HL-60 (cell line): ENCODE measurements around the gene SLC25A18.

Source experiments
- DNase-seq, 2 experiments: peaks; one replicate each; pipeline ENCODE4 v3.0.0-alpha.2; 2010 to 2020; ENCODE audit warnings: low read depth in 1 of 2, low spot score in 1 of 2
- H3K27ac ChIP-seq: fragments of 250-450 bp; sonication (Bioruptor Pico); replicated peaks from 2 replicates; pipeline ENCODE4 v1.5.1; 2020; ENCODE audit warnings: mild to moderate bottlenecking, moderate library complexity
- H3K27me3 ChIP-seq: fragments of 250-450 bp; sonication (Bioruptor Pico); 2 replicates; pipeline ENCODE4 v1.5.1; 2021; ENCODE audit warnings: mild to moderate bottlenecking, moderate library complexity; ENCODE audit not compliant: insufficient read depth, poor library complexity, severe bottlenecking
- H3K4me3 ChIP-seq: replicated peaks from 2 replicates; pipeline ENCODE4 v1.5.1; 2011; ENCODE audit warnings: mild to moderate bottlenecking, control low read depth, low read length; ENCODE audit not compliant: insufficient read depth
- CTCF ChIP-seq: IDR thresholded peaks from one replicate; pipeline ENCODE4 v1.5.1; 2011; ENCODE audit warnings: low read length, control low read depth, inconsistent platforms; ENCODE audit not compliant: insufficient read depth
- GABPA ChIP-seq: IDR thresholded peaks from 2 replicates; pipeline ENCODE4 v1.6.1; 2012; ENCODE audit warnings: low read depth
- POLR2AphosphoS5 ChIP-seq: IDR thresholded peaks from 2 replicates; pipeline ENCODE4 v1.6.1; 2012; ENCODE audit warnings: low read depth
- REST ChIP-seq: IDR thresholded peaks from 2 replicates; pipeline ENCODE4 v1.6.1; 2012; ENCODE audit warnings: low read depth; ENCODE audit not compliant: insufficient replicate concordance
- SPI1 ChIP-seq: IDR thresholded peaks from 2 replicates; pipeline ENCODE4 v1.6.1; 2012; ENCODE audit warnings: low read depth, mild to moderate bottlenecking, borderline replicate concordance

SLC25A18 gene

GRCh38 chr22:17586831-17587440, 23.6 kb downstream of the SLC25A18 start:
- H3K27me3 ChIP-seq: no peaks in the 10 kb centered on the region
- no peak overlapping the region for H3K27ac ChIP-seq
- no peak for DNase-seq
- TF ChIP-seq CTCF: no peak
- no peak for TF ChIP-seq SPI1
- no peak for TF ChIP-seq REST
- no peak for TF ChIP-seq POLR2AphosphoS5
- TF ChIP-seq GABPA: no peak
- no peak overlapping the region for H3K4me3 ChIP-seq

GRCh38 chr22:17587629-17588028, 24.3 kb downstream of the SLC25A18 start:
- TF ChIP-seq CTCF: no peak
- TF ChIP-seq POLR2AphosphoS5: no peak
- no peak for TF ChIP-seq SPI1
- no peak for TF ChIP-seq GABPA
- TF ChIP-seq REST: no peak
- H3K4me3 ChIP-seq: no peak overlapping the region
- H3K27me3 ChIP-seq: no peaks in the 10 kb centered on the region
- no peak for DNase-seq
- no peak overlapping the region for H3K27ac ChIP-seq

GRCh38 chr22:17588606-17589005, 25.3 kb downstream of the SLC25A18 start:
- TF ChIP-seq CTCF (no peak), SPI1 (no peak), GABPA (no peak), POLR2AphosphoS5 (no peak), REST (no peak)
- Histone ChIP-seq H3K27me3 (no peaks in the 10 kb centered on the region), H3K27ac (no peak overlapping the region), H3K4me3 (no peak overlapping the region)
- no peak for DNase-seq
